Fibroblast of skin of right quadriceps (primary cell): Measurements from ENCODE around the gene ABCB11.
"Not testable (repeated sequence)": the region's sequence is repeated elsewhere in the genome, so short reads cannot be mapped to it uniquely, and the experiment has no call there.

Experiments
- DNase-seq: peaks from one replicate; pipeline ENCODE4 v3.0.0-alpha.2; 2013

Gene ABCB11

DNA sequence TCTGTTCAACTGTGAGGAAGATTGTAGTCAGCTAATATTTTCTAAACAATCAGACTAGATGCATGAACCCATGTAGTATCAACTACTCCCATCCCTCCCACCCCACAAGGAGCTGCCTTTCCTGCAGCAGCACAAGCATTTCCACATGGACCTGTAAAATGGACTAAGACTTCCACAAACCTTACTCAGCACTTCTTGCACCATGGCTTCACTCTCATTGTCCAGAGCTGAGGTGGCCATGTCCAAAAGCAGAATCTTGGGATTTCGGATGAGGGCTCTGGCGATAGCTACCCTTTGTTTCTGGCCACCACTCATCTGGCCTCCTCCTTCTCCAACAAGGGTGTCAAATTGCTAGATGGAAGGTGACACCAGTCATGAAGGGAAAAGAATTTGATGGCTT, 61.3 kb downstream of the ABCB11 start:
- no peak for DNase-seq

DNA sequence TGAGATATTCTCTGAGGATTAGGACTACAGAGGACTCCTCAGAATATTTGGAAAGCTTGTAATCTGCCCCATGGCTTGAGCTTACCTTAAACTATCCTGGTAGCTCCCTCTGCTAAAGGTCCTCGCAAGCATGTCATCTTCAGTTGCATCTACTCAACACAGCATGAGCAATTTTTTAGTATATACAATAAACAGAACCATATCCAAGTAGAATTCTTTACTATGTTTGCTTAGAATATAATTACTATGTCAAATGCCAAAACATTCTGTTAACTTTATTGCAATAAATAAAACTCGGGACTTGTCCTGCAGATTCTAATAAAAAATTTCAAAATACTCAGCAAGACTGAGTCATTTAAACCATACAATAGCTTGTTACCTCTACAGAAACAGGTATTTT, 62.8 kb downstream of the ABCB11 start:
- DNase-seq = no peak

DNA sequence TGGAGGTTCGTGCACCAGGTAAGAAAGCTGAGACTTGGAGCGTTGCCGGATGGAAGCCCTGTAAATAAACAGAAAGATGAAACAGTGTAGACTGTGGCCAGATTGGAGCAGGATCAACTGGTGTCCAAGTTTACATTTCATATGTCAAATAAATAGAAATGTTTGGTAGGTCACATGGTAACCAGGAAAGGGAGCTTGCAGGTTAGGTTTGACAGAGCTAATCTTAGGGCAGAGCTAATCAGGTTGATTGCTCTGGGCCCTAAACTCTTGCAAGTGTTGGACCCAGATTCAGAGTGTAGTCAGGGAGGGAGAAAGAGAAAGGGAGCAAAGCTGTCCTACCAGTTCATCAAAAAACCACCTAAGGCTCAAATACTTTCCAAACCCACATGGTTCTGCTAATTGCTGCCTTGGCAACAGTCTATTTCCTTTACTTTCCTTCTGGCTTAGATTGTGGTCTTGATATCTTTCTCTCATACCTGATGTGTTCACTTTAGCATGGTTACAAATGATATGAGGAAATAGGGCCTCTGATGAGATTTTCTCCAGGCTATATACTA, 66.8 kb downstream of the ABCB11 start:
- no peak for DNase-seq

DNA sequence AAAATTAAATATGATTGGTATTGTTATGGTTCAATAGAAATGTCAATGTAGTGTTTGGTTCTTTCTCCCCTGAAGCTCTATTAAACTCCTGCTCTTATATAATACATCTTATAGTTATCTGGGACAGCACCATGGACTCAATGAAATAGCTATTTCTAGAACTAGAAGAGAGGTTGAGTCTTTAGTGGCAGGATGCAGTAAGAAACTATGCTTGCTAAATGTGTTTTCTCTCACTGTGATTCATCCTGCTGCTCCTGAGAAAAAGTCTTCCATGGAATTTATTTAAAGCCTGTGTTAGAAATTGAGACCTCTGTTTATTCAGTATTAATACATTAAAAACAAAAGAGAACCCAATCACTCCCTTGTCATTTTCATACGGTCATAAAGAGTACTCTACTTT, 68.5 kb downstream of the ABCB11 start:
- DNase-seq = no peak

DNA sequence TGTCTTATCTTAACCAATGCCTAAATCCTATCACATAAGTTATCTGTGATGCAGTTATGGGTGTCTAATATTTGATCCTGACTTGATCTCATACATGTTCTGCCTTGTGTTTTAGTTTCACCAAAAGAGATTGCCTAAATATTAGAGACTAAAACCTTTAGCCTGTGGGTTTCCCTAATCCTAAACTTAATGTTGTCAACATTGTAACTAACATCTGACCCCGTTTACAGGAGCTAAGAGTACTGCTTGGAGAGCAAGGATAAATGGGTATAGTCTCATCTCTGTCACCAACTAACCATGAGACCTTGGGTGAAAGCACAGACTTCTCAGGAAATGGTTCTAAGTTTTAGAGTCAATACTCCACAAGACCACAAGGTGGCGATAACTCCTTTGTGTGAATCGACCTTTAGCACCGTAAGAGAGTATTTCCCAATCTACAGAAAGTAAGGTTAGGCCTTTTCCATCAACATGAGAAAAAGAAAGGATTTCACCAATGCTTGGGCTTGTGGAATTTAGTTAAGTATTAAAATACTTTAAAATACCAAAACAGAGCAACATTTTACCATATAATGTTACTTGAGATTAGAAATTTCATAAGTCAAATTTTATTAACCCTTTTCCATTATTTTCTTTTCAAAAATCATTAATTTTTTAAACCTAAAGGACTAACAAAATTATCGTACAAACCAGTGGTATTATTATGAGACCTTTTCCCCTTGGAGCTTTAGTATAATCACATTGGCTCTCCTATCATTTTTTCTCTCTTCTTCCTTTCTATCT, 69.5 kb downstream of the ABCB11 start:
- peak; percentile 66 for DNase-seq

DNA sequence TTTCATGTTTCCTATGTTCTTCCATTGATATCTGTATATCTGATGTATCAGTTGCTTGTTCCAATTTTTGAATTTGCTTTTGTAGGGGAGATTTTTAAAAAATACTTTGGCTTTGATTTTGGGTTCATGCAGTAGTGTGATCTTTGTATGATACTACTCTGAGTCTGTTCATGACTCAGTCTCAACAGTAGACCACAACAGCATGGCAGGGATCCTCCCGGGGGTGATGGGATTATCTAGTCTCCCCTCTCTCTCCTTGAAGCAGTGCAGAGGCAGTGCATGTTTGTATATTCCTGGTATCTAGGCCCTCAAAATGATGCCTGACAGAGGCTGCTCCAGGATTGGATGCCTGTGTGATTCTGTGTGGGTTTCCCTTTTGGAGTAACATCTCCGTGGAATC, 74.7 kb downstream of the ABCB11 start:
- no peak for DNase-seq

DNA sequence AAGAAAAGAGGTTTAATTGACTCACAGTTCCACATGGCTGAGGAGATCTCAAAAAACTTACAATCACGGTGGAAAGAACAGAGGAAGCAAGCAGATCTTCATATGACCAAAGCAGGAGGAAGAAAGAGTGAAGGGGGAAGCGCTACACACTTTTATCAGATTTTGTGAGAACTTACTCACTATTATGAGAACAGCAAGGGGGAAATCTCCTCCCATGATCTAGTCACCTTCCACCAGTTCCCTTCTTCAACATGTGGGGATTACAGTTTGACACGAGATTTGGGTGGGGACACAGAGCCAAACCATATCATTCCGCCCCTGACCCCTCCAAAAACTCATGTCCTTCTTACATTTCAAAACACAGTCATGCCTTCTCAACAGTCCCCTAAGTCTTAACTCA, 75.8 kb downstream of the ABCB11 start:
- DNase-seq = no peak

DNA sequence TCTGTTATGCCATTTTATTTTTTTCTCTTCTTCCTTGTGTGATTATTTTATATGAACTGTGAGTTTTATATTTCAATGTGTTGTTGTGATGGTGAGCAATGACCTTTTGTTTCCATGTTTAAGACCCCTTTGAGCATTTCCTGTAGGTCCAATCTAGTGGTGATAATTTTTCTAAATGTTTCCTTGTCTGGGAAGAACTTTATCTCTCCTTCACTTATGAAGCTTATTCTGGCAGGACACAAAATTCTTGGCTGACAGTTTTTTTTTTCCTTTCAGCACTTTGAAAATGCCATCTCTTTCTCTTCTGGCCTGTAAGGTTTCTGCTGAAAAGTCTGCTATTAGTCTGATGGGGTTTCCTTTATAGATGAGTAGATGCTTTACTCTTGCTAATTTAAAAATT, 76.9 kb downstream of the ABCB11 start:
- DNase-seq = no peak

DNA sequence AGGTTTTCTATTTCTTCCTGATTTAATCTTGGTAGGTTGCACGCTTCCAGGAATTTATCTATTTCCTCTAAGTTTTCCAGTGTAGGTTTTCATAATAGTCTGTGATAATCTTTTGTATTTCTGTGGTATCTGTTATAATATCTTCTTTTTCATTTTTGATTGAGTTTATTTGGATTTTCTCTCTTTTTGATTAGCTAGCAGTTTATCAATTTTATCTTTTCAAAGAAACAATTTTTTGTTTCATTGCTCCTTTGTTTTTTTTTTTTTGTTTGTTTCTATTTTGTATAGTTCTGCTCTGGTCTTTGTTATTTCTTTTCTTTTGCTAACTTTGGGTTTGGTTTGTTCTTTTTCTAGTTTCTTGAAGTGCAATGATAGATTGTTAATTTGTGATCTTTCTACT, 78.7 kb downstream of the ABCB11 start:
- DNase-seq = no peak

DNA sequence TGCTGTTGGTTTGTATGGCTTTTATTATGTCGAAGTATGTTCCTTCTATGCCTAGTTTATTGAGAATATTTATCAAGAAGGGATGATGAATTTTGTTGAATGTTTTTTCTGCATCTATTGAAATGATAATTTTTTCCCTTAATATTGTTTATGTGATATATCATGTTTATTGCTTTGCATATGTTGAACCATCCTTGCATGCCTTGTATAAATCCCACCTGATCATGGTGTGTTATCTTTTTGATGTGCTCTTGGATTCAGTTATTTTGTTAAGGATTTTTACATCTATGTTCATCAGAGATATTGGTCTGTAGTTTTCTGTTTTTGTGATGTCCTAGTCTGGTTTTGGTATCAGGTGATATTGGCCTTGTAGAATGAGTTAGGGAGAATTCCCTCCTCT, 79.3 kb downstream of the ABCB11 start:
- no peak for DNase-seq

DNA sequence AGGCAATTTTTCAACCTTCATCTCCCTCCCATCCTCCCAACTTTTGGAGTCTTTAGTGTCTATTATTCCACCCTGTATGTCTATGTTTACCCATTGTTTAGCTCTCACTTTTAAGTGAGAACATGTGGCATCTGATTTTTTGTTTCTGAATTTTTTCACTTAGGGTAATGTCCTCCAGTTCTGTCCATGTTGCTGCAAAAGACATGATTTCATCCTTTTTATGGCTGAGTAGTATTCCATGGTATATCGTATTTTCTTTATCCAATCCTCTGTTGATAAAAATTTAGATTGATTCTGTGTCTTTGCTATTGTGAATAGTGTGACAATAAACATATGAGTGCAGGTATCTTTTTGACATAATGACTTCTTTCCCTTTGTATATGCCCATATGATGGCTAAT, 81.8 kb downstream of the ABCB11 start:
- DNase-seq = no peak

DNA sequence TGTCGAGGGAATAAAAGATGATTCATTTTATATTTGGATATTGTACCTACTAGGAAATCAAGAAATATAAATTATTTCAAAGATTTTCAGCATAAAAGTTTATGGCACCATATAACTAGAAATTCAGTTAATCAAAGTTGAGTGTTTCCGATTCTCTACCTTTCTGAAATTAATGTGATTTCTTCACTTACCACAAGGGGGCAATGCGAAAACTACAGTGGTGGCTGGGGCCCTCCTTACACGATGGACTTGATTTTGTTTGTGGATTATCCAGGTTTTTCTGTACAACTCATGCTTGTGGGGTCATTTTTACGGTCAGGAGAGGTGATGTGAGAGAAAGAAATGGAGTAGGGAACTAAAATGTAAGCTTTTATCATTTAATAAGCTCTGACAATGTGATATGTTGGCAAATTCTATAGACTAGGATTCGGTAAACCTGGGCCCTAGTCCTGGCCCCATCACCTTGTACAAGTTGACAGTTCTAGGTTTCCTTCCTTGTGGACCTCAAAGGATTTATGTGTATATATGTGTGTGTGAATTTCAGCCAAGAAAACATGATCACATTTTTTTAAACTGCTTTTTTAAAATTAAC, 82.4 kb downstream of the ABCB11 start:
- no peak for DNase-seq

DNA sequence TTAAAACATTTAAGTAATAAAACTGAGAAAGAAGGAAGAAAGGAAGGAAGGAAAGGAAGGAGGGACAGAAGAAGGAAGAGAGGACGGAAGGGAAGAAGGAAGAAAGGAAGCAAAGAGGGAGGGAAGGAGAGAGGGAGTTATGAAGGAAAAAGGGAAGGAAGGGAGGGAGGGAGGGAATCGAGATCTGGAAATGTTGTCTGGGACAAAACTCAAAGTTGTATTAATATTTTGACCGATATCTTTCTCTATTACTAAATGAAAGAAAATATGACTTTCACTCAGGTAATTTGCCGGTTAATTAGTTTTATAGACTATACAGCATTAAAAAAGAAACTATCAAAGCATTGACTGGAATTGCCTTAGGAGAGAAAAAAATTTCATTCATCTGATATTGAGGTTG, 85.6 kb downstream of the ABCB11 start:
- DNase-seq = no peak

DNA sequence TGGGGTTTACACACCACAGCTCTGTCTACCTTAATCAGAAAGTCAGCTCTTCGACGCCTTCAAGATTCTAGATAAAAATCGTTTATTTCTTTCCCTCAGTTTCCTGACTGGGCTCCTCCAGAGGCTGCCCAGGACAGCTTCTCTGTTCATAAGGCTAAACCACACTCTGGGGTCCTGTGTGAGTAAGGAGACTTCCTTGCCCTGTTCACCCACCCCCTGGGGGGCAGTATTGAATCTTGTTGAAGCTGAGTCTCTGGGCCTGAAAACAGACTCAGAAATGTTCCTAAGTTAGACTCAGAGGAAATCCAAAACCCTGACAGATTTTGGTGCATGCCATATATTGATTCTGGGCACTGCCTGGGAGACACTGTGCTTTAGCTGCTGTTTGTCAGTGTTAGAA, 87.1 kb downstream of the ABCB11 start:
- DNase-seq = no peak

DNA sequence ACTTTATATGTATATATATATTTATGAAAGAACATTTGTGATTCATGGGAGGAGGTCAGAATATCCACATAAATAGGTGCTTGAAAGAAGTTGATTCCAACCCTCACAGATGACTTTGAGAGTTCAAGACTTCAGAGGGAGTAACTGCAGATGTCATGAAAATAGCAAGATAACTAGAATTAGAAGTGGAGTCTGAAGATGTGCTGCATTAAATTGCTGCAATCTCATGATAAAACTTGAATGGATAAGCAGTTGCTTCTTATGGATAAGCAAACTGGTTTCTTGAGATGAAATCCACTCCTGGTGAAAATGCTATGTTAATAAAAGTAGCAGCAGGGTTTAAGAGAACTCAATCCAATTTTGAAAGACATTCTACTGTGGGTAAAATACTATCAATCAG, 89.8 kb downstream of the ABCB11 start:
- no peak for DNase-seq

DNA sequence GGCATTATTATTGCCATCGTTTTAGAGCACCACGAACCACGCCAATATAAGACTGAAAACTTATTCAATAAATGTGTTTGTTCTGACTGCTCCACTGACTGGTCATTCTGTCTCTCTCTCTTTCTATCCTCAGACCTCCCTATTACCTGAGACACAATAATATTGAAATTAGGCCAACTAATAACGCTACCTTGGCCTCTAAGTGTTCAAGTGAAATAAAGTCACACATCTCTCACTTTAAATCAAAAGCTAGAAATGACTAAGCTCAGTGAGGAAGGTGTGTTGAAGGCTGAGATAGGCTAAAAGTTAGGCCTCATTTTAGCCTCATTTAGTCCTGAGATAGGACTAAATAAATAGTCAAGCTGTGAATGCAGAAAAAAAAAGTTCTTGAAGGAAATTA, 91.2 kb downstream of the ABCB11 start:
- no peak for DNase-seq

DNA sequence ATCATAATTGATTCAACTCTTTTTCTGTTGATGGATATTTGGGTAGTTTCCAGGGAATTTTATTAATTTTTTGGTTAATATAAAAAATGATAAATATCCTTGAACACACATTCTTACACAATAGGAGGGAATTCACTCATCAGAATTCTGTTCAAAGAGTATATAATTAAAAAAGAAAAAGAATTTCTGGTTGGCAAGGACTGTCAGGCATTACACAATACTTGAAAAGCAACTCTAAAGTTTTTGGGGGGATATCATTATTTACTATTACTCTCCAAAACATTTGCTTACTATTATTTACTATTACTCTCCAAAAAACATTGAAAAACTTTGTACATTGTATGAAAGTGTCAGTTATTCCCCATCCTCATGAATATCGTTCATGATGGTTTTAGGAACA, 92.1 kb downstream of the ABCB11 start:
- no peak for DNase-seq

DNA sequence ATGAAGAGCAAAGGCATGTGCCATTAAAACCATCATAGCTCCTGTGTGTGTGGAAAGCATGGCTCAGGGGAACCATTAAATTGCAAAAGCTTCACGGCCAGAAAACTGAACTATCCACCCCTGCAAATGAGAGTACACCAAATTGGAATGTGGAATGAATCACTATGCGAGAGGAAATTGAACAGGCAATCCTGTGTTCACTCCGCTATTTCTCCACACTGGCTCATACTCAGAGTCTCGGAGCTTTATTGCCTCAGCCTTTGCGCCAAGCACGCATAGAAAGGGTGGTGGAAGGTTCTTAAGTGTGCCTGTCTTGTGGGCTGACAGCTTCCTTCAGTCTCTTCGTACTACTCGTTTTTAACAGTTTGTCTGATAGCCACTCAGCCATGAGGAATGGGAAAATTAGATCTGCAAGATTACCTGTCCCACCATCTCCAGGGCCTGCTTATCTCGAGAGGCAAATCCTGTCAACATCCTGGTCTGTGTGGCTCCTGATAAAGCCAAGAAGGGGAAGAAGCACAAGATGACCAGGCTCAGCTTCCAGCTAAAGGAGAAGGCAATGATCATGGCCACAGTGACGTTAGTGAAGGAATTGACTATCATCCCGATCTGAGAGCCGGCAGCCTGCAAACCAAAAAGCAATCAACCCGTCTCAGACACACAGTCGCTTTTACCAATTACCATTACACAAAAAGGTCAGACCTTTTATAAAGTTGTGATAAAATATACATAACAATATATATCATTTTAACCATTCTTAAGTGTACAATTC, 95.1 kb downstream of the ABCB11 start:
- peak; percentile 61 for DNase-seq

DNA sequence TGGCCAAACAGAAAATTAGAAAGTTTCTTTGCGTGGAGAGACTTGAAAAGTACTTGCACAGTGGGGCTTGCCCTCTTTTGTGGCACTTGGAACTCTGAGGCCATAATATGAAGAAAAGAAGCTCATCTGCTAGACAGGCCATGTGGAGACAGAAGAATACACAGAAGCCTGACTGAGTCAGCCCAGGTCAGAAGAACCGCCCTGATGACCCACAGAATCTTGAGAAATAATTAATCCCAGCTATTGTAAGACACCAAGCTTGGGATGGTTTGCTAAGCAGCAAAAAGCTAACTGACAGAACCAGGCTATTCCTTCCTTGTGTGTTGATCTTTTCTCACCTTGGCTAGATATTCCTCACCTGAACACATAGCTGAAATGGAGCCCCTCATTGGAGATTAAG, 96.3 kb downstream of the ABCB11 start:
- DNase-seq = no peak

DNA sequence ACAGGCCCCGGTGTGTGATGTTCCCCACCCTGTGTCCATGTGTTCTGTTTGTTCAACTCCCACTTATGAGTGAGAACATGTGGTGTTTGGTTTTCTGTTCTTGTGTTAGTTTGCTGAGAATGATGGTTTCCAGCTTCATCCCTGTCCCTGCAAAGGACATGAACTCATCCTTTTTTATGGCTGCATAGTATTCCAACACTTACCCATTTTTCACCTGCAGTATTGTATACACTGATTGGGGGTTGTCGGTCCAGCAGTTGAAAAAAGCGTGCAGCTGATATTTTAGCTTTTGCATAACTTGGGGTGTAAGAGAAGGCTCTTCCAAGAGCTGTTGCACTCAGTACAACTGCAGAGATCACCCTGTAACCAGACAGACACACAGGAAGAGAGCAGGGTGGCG, 99.0 kb downstream of the ABCB11 start:
- DNase-seq = not testable (repeated sequence)

DNA sequence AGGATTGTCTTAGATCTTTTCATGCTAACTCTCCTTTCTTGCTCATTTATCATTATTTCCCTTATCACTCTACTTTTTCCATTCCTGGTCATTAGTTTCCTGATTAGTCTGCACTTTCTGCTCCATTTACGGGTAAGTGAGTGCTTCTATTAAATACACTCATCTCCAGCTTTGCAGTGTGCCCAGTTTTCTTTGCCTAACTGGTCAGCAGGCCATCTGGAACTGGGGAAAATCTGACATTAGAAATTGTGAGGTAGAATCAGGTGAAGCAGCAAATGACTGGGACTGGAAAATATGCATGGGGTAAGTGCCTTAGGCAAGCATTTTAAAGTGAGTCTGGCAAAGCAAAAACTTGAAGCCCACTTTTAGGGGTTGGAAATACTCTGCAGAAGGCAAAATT, 100.9 kb downstream of the ABCB11 start:
- no peak for DNase-seq

DNA sequence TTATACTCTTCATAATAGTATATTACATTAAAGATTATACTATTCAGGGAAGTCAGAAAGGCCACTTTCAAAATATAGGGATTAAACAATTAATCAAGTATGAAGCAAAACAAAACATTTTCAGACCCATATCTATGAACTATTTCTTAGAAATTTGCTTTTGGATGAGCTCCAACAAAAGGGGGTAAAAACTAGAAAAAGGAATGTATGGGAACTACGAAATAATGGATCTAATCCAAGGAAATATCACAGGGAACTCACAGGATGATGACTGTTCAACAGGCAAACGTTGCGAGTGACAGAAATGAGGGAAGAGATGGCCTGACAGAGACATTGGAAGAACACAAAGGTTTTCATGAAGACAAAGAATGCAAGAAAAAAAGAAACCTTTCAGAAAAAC, 102.1 kb downstream of the ABCB11 start:
- peak; percentile 9 for DNase-seq

DNA sequence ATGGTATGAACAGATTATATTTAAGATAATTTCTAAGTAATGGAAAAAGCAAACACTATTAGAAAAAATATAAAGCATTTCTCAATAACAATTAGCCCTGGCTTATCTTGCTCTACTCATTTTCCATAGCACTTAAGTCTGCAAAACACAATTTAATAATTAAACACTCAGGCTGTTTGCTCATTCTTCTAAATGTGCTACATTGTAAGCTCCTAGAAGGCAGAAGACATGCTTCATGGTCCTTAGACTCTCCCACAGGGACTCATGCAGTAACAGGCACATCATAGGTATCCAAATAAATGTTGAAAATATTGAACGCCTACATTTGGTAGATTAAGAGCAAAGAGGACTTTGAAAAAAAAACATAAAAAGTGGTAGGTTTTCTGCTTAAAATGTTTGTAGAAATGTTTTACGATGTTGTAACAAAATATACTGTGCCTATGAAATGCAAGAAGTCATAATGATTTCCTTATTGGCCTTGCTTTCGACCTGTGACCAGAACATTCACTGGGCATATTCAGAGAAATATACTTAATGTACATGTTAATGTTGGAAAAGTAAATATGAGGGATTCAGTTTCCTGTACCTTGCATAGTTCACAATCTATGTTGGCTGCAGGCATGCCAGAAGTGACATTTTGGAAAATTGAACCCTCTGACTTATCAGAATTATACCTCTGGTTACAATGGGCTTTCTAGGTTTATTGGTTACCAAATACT, 102.9 kb downstream of the ABCB11 start:
- DNase-seq = no peak
